IMR-90 (cell line): ENCODE data around the gene EEF1AKMT2. TPM values are rescaled to one million over a fixed set of nuclear protein-coding genes. Genes with fewer than 3 reads are reported as not detected.
A peak's percentile ranks its signal among the peaks of the same experiment; 100 is the strongest.

ENCODE experiments used
- ATAC-seq: fragments of 200-7000 bp; cut with Tn5 transposase; 2 replicates; pipeline ENCODE4 v1.9.1; 2020; ENCODE audit warnings: low read depth, mild to moderate bottlenecking, moderate library complexity
- BruUV-seq: library from RNA; stranded (reverse); fragments of 400-500 nt; replicated peaks from 2 replicates; lab custom pipeline; 2021; lab: Mats Ljungman, UMichigan
- CTCF ChIA-PET: fragments of 300-600 bp; formaldehyde crosslinking; extraction: SDS; loops from one replicate; lab custom pipeline; 2021; ENCODE audit warnings: antibody characterized with exemption; lab: Yijun Ruan, JAX
- POLR2A ChIA-PET: fragments of 300-600 bp; sonication (Branson Sonifier 250); formaldehyde crosslinking; loops from one replicate; lab custom pipeline; 2022; ENCODE audit warnings: antibody characterized with exemption; ENCODE audit not compliant: unreplicated experiment; lab: Charles Lee
- DNase-seq: peaks from one replicate; pipeline ENCODE4 v3.0.0; 2013
- H2AFZ ChIP-seq: replicated peaks from 2 replicates; pipeline ENCODE3; 2013; ENCODE audit warnings: low read length, mild to moderate bottlenecking; ENCODE audit not compliant: poor library complexity
- H2AK5ac ChIP-seq: 2 replicates; pipeline ENCODE4 v1.6.1; 2013; ENCODE audit warnings: low read depth, low read length, inconsistent platforms
- H2AK9ac ChIP-seq: replicated peaks from 2 replicates; pipeline ENCODE3; 2013; ENCODE audit warnings: mild to moderate bottlenecking, low read depth, low read length, moderate library complexity; ENCODE audit not compliant: poor library complexity
- H2BK120ac ChIP-seq: 2 replicates; pipeline ENCODE4 v1.6.1; 2013; ENCODE audit warnings: low read depth, low read length, inconsistent platforms
- H2BK15ac ChIP-seq: 3 replicates; pipeline ENCODE4 v1.6.1; 2013; ENCODE audit warnings: low read depth, low read length, inconsistent platforms
- H2BK20ac ChIP-seq: 2 replicates; pipeline ENCODE4 v1.6.1; 2013; ENCODE audit warnings: low read depth, mild to moderate bottlenecking, inconsistent platforms, low read length, moderate library complexity
- H2BK5ac ChIP-seq: 2 replicates; pipeline ENCODE4 v1.6.1; 2013; ENCODE audit warnings: mild to moderate bottlenecking, low read depth, low read length, inconsistent platforms; ENCODE audit not compliant: poor library complexity, severe bottlenecking
- H3K14ac ChIP-seq: replicated peaks from 2 replicates; pipeline ENCODE4 v1.6.1; 2013; ENCODE audit warnings: low read depth, low read length, inconsistent platforms
- H3K18ac ChIP-seq: 2 replicates; pipeline ENCODE4 v1.6.1; 2013; ENCODE audit warnings: low read depth, low read length, control low read depth
- H3K23ac ChIP-seq: 2 replicates; pipeline ENCODE4 v1.6.1; 2013; ENCODE audit warnings: low read depth, low read length, inconsistent platforms
- H3K27ac ChIP-seq: 2 replicates; pipeline ENCODE4 v1.5.1; 2013; ENCODE audit warnings: mild to moderate bottlenecking, control low read depth, low read length; ENCODE audit not compliant: insufficient read depth
- H3K27me3 ChIP-seq: 2 replicates; pipeline ENCODE4 v1.6.1; 2013; ENCODE audit warnings: low read length; ENCODE audit not compliant: control insufficient read depth, insufficient read depth
- H3K36me3 ChIP-seq: 2 replicates; pipeline ENCODE4 v1.6.1; 2013; ENCODE audit warnings: low read length, mixed read lengths; ENCODE audit not compliant: control insufficient read depth, insufficient read depth
- H3K4ac ChIP-seq: 2 replicates; pipeline ENCODE4 v1.6.1; 2013; ENCODE audit warnings: low read depth, low read length, inconsistent platforms
- H3K4me1 ChIP-seq: 2 replicates; pipeline ENCODE4 v1.6.1; 2013; ENCODE audit warnings: low read length, mixed read lengths; ENCODE audit not compliant: control insufficient read depth, insufficient read depth
- H3K4me2 ChIP-seq: 2 replicates; pipeline ENCODE4 v1.6.1; 2013; ENCODE audit warnings: low read depth, mild to moderate bottlenecking, control low read depth, low read length, moderate library complexity
- H3K4me3 ChIP-seq: 2 replicates; pipeline ENCODE4 v1.5.1; 2013; ENCODE audit warnings: low read depth, mild to moderate bottlenecking, control low read depth, low read length, moderate library complexity; ENCODE audit not compliant: insufficient read depth
- H3K56ac ChIP-seq: 2 replicates; pipeline ENCODE4 v1.6.1; 2013; ENCODE audit warnings: low read length, inconsistent platforms; ENCODE audit not compliant: insufficient read depth; ENCODE audit errors: extremely low read depth
- H3K79me1 ChIP-seq, 2 experiments: 2 replicates each; pipeline ENCODE4 v1.6.1; 2013; ENCODE audit warnings: low read length in 2 of 2, inconsistent platforms in 1 of 2, low read depth in 1 of 2
- H3K9ac ChIP-seq: 2 replicates; pipeline ENCODE4 v1.6.1; 2013; ENCODE audit warnings: low read depth, low read length, control low read depth
- H3K9me1 ChIP-seq: 2 replicates; pipeline ENCODE4 v1.6.1; 2013; ENCODE audit warnings: low read length, inconsistent platforms; ENCODE audit not compliant: insufficient read depth
- H3K9me3 ChIP-seq: 2 replicates; pipeline ENCODE4 v1.6.1; 2013; ENCODE audit warnings: low read length; ENCODE audit not compliant: control insufficient read depth, insufficient read depth
- H4K20me1 ChIP-seq: 2 replicates; pipeline ENCODE4 v1.6.1; 2013; ENCODE audit warnings: low read length, inconsistent platforms; ENCODE audit not compliant: insufficient read depth
- H4K5ac ChIP-seq: 2 replicates; pipeline ENCODE4 v1.6.1; 2013; ENCODE audit warnings: mild to moderate bottlenecking, low read depth, low read length, control low read depth
- H4K8ac ChIP-seq, 2 experiments: 2 replicates each; pipeline ENCODE4 v1.6.1; 2013; ENCODE audit warnings: low read depth in 2 of 2, low read length in 2 of 2, control low read depth in 1 of 2, inconsistent platforms in 1 of 2
- H4K91ac ChIP-seq: 2 replicates; pipeline ENCODE4 v1.6.1; 2013; ENCODE audit warnings: low read depth, low read length, inconsistent platforms; ENCODE audit not compliant: insufficient read depth
- BHLHE40 ChIP-seq: fragments of 150-350 bp; IDR thresholded peaks from 2 replicates; pipeline ENCODE4 v1.6.1; 2016; ENCODE audit warnings: mild to moderate bottlenecking, low read depth, low read length
- CEBPB ChIP-seq: IDR thresholded peaks from 2 replicates; pipeline ENCODE4 v1.6.1; 2012; ENCODE audit warnings: low read depth, low read length, improper control_type of control experiment
- CHD1 ChIP-seq: IDR thresholded peaks from 2 replicates; pipeline ENCODE4 v1.6.1; 2012; ENCODE audit warnings: low read depth, low read length, improper control_type of control experiment
- CTCF ChIP-seq: conservative IDR thresholded peaks from 2 replicates; pipeline ENCODE4 v1.5.1; 2012; ENCODE audit warnings: mild to moderate bottlenecking, low read depth, low read length, improper control_type of control experiment
- ELK1 ChIP-seq: fragments of 150-350 bp; IDR thresholded peaks from 2 replicates; pipeline ENCODE4 v1.6.1; 2016; ENCODE audit warnings: low read depth, mild to moderate bottlenecking, low read length, moderate library complexity, borderline replicate concordance
- FOS ChIP-seq: fragments of 150-350 bp; IDR thresholded peaks from 2 replicates; pipeline ENCODE4 v1.6.1; 2016; ENCODE audit warnings: low read depth, low read length
- MAFK ChIP-seq: IDR thresholded peaks from 2 replicates; pipeline ENCODE4 v1.6.1; 2012; ENCODE audit warnings: low read depth, low read length, improper control_type of control experiment
- MAZ ChIP-seq: IDR thresholded peaks from 2 replicates; pipeline ENCODE4 v1.6.1; 2012; ENCODE audit warnings: low read depth, mild to moderate bottlenecking, low read length, improper control_type of control experiment, moderate library complexity, borderline replicate concordance
- MXI1 ChIP-seq: IDR thresholded peaks from 2 replicates; pipeline ENCODE4 v1.6.1; 2012; ENCODE audit warnings: low read depth, mild to moderate bottlenecking, low read length, moderate library complexity, borderline replicate concordance
- NFE2L2 ChIP-seq: fragments of 150-350 bp; IDR thresholded peaks from 2 replicates; pipeline ENCODE4 v1.6.1; 2016; ENCODE audit warnings: low read depth, mild to moderate bottlenecking, low read length
- POLR2A ChIP-seq: IDR thresholded peaks from 2 replicates; pipeline ENCODE4 v1.6.1; 2012; ENCODE audit warnings: mild to moderate bottlenecking, low read depth, low read length
- RAD21 ChIP-seq: IDR thresholded peaks from 2 replicates; pipeline ENCODE4 v1.6.1; 2012; ENCODE audit warnings: low read length, improper control_type of control experiment
- RCOR1 ChIP-seq: IDR thresholded peaks from 2 replicates; pipeline ENCODE4 v1.6.1; 2012; ENCODE audit warnings: mild to moderate bottlenecking, low read length, improper control_type of control experiment; ENCODE audit not compliant: insufficient replicate concordance
- RFX5 ChIP-seq: IDR thresholded peaks from 2 replicates; pipeline ENCODE4 v1.8.0; 2012; ENCODE audit warnings: low read depth, mild to moderate bottlenecking, low read length, moderate library complexity
- SMC3 ChIP-seq: fragments of 150-350 bp; IDR thresholded peaks from 2 replicates; pipeline ENCODE4 v1.6.1; 2016; ENCODE audit warnings: low read depth, mild to moderate bottlenecking, antibody characterized with exemption, low read length, moderate library complexity
- USF2 ChIP-seq: fragments of 150-350 bp; IDR thresholded peaks from 2 replicates; pipeline ENCODE4 v1.6.1; 2017; ENCODE audit warnings: mild to moderate bottlenecking, antibody characterized with exemption, low read length, low read depth
- WGBS, 2 experiments: methylation state at CpG; one replicate each; pipeline versions ENCODE4 v1.1.5 to v1.1.7; 2013; ENCODE audit warnings: missing lambda C conversion rate in 2 of 2; ENCODE audit not compliant: insufficient read length in 1 of 2; ENCODE audit errors: extremely low coverage in 2 of 2; 5-methylcytosine and 5-hydroxymethylcytosine counted together
- dilution Hi-C: fragments of 300-500 bp; cut with HindIII; formaldehyde crosslinking; loops from one replicate; pipeline ENCODE4 v1.14.3; 2018; ENCODE audit warnings: low sequenced_read_pairs; ENCODE audit not compliant: unreplicated experiment
- in situ Hi-C: fragments of 300-500 bp; cut with MboI; formaldehyde crosslinking; loops from 3 replicates; pipeline ENCODE4 v1.14.3; 2019; ENCODE audit warnings: low sequenced_read_pairs, inconsistent platforms, mixed read lengths
- intact Hi-C: fragments of 100-400 bp; cut with micrococcal nuclease; formaldehyde crosslinking; loops from 2 replicates; pipeline ENCODE4 v1.10.0; 2022
- polyA plus RNA-seq, 3 experiments: library from polyadenylated mRNA; depleted of rRNA; stranded (reverse); fragments of >200 nt; gene quantifications; 2 replicates each; pipeline ENCODE4 v1.2.3, GENCODE V29; 2012; ENCODE audit warnings: low replicate concordance in 1 of 3
- total RNA-seq: library from RNA; depleted of rRNA; stranded (reverse); fragments of >200 nt; gene quantifications from 2 replicates; pipeline ENCODE4 v1.2.3, GENCODE V29; 2012

Gene EEF1AKMT2
- total and polyA plus RNA-seq, 2 of the 4 experiments (the other 2 are of a cell fraction): 9.7 to 12.7 TPM

GRCh38 chr10:124745673-124746072 is 46.0 kb downstream of the EEF1AKMT2 start:
- no peak overlapping the region for H3K4ac ChIP-seq
- in situ Hi-C loops (no loop called here), dilution Hi-C loops (no loop called here), intact Hi-C loops (loop anchor here (2.0 to 5.0 kb wide), 2 partner anchors 45 to 172 kb away; partner anchors contain the start of gene EEF1AKMT2)
- H3K14ac ChIP-seq: no peak overlapping the region
- H3K27ac ChIP-seq: no peak overlapping the region
- no peak overlapping the region for H2BK20ac ChIP-seq
- no CpG with 5 or more reads among the region's 3 CpGs for WGBS, 2 experiments
- no peaks in the 10 kb centered on the region for H3K27me3 ChIP-seq
- no peak overlapping the region for H3K4me2 ChIP-seq
- ChIA-PET POLR2A (interaction anchor here (0.6 kb wide), 1 partner anchor 144 kb away, joined by 4 read pairs; no protein-coding TSS in a partner anchor), CTCF (interaction anchor here (0.6 to 1.4 kb wide), 5 partner anchors 10 to 222 kb away, joined by 3 to 4 read pairs (median 3); no protein-coding TSS in a partner anchor)
- H2AFZ ChIP-seq: no peak overlapping the region
- no peak overlapping the region for H2BK5ac ChIP-seq
- H2BK120ac ChIP-seq: no peak overlapping the region
- no peaks in the 10 kb centered on the region for H3K9me3 ChIP-seq
- peak; percentile 72 for DNase-seq
- no peak overlapping the region for H2AK9ac ChIP-seq
- H3K79me1 ChIP-seq: peaks cover 0 to 27% of the 10 kb centered on the region in 2 experiments; a peak in 3 of 4 replicates
- no peaks in the 10 kb centered on the region for H3K9me1 ChIP-seq
- no peak overlapping the region for H3K23ac ChIP-seq
- H3K56ac ChIP-seq: no peak overlapping the region
- H3K4me3 ChIP-seq: no peak overlapping the region
- H3K4me1 ChIP-seq: peaks cover 10% of the 10 kb centered on the region
- H2BK15ac ChIP-seq: no peak overlapping the region
- BruUV-seq: no TSS peak
- ATAC-seq: no peak
- no peak overlapping the region for H3K9ac ChIP-seq
- H4K91ac ChIP-seq: no peak overlapping the region
- no peak overlapping the region for H4K5ac ChIP-seq
- no peak overlapping the region for H2AK5ac ChIP-seq
- H4K8ac ChIP-seq: no peak overlapping the region
- no peak for TF ChIP-seq MXI1
- no peak for TF ChIP-seq MAZ
- no peak for TF ChIP-seq RFX5
- TF ChIP-seq CEBPB: no peak
- no peak for TF ChIP-seq FOS
- TF ChIP-seq RAD21: peak; percentile 52
- no peak for TF ChIP-seq BHLHE40
- TF ChIP-seq MAFK: no peak
- no peak for TF ChIP-seq ELK1
- no peak for TF ChIP-seq USF2
- no peak for TF ChIP-seq RCOR1
- TF ChIP-seq POLR2A: no peak
- TF ChIP-seq CHD1: no peak
- TF ChIP-seq SMC3: peak; percentile 43
- no peak for TF ChIP-seq NFE2L2
- peak; percentile 50 for TF ChIP-seq CTCF
- H4K20me1 ChIP-seq: peaks cover 9% of the 10 kb centered on the region
- no peak overlapping the region for H3K18ac ChIP-seq
- H3K36me3 ChIP-seq: peaks cover 2% of the 10 kb centered on the region
